Lower lobe of right lung (tissue), 2 donors: Measurements from ENCODE around the gene MAGEC3. TPM values are rescaled to one million over a fixed set of nuclear protein-coding genes. Genes with fewer than 3 reads are reported as not detected.

ENCODE experiments used
- ATAC-seq, 2 donors: fragments of 200-7000 bp; cut with Tn5 transposase; one replicate each; pipeline ENCODE4 v1.9.1; 2020 to 2022; ENCODE audit warnings: mild to moderate bottlenecking in 2 of 2, moderate library complexity in 2 of 2
- DNase-seq: peaks from one replicate; pipeline ENCODE4 v3.0.0-alpha.2; 2020
- H3K27ac ChIP-seq: fragments of 200-600 bp; one replicate; pipeline ENCODE4 v1.8.0; 2022
- H3K27me3 ChIP-seq: fragments of 200-600 bp; one replicate; pipeline ENCODE4 v1.8.0; 2022; ENCODE audit warnings: low read depth
- H3K36me3 ChIP-seq: fragments of 200-600 bp; one replicate; pipeline ENCODE4 v1.8.0; 2022; ENCODE audit warnings: mild to moderate bottlenecking
- H3K4me1 ChIP-seq: fragments of 200-600 bp; one replicate; pipeline ENCODE4 v1.8.0; 2022
- H3K4me3 ChIP-seq: fragments of 200-600 bp; one replicate; pipeline ENCODE4 v1.8.0; 2022; ENCODE audit warnings: mild to moderate bottlenecking
- H3K9me3 ChIP-seq: fragments of 200-600 bp; one replicate; pipeline ENCODE4 v1.8.0; 2022
- intact Hi-C: fragments of 100-400 bp; cut with DNase I; formaldehyde crosslinking; loops from one replicate; pipeline ENCODE4 v1.11.0; 2022
- total RNA-seq: library from RNA; stranded (reverse); fragmentation: NEBNext Ultra II Directional; extraction: Animal tissue kit (Norgen Biotek cat#: 25700); gene quantifications from one replicate; pipeline ENCODE4 v1.2.1, GENCODE V29; 2021
- TF ChIP-seq, protein P1 (sequence below): fragments of 200-600 bp; IDR thresholded peaks from one replicate; pipeline ENCODE4 v1.8.0; 2022; ENCODE audit warnings: antibody characterized with exemption, mild to moderate bottlenecking
- donor health status: DM: no; HTN: yes; CAD: no; lungs with severe emphysema.

The MAGEC3 gene
- total RNA-seq, 1 donor from 2014 or later: not detected

- ATAC-seq (no peak), DNase-seq (no peak)
- H3K36me3 ChIP-seq: no peaks in the 10 kb centered on the region
- no peaks in the 10 kb centered on the region for H3K27me3 ChIP-seq
- intact Hi-C loops: no loop called here
- H3K4me1 ChIP-seq: no peaks in the 10 kb centered on the region
- TF ChIP-seq, protein P1, sequence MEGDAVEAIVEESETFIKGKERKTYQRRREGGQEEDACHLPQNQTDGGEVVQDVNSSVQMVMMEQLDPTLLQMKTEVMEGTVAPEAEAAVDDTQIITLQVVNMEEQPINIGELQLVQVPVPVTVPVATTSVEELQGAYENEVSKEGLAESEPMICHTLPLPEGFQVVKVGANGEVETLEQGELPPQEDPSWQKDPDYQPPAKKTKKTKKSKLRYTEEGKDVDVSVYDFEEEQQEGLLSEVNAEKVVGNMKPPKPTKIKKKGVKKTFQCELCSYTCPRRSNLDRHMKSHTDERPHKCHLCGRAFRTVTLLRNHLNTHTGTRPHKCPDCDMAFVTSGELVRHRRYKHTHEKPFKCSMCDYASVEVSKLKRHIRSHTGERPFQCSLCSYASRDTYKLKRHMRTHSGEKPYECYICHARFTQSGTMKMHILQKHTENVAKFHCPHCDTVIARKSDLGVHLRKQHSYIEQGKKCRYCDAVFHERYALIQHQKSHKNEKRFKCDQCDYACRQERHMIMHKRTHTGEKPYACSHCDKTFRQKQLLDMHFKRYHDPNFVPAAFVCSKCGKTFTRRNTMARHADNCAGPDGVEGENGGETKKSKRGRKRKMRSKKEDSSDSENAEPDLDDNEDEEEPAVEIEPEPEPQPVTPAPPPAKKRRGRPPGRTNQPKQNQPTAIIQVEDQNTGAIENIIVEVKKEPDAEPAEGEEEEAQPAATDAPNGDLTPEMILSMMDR: no peak
- no peaks in the 10 kb centered on the region for H3K9me3 ChIP-seq
- H3K27ac ChIP-seq: no peak overlapping the region
- no peak overlapping the region for H3K4me3 ChIP-seq
Measured at GRCh38 chrX:141945426-141945825, 107.3 kb downstream of the MAGEC3 start.

GRCh38 chrX:141947350-141947749 is 109.2 kb downstream of the MAGEC3 start:
- intact Hi-C loops: no loop called here
- Histone ChIP-seq H3K4me1 (no peaks in the 10 kb centered on the region), H3K9me3 (no peaks in the 10 kb centered on the region), H3K36me3 (no peaks in the 10 kb centered on the region), H3K4me3 (no peak overlapping the region), H3K27ac (no peak overlapping the region), H3K27me3 (no peaks in the 10 kb centered on the region)
- ATAC-seq: no peak
- TF ChIP-seq, protein P1: no peak
- DNase-seq: no peak

Other genes starting within 250 kb of the MAGEC3 start
- gene SPANXA2, start 248.6 kb upstream of the MAGEC3 start, total RNA-seq: not detected
- not detected for gene SPANXD, start 139.6 kb upstream of the MAGEC3 start, total RNA-seq
- gene MAGEC1, start 65.6 kb downstream of the MAGEC3 start, total RNA-seq: not detected